Prostate gland (tissue), 2 donors: ENCODE measurements around the gene CREB3L1.

Experiments used
- POLR2AphosphoS5 ChIP-seq: sonication (generic); formaldehyde crosslinking; IDR thresholded peaks from one replicate; pipeline ENCODE4 v1.6.1; 2017; ENCODE audit warnings: antibody characterized with exemption
- TF ChIP-seq, protein P1 (sequence below), 4 experiments: fragments of 200-600 bp in 2 of 4; fragments of 450-650 bp in 2 of 4; sonication (generic) in 2 of 4; IDR thresholded peaks; 1 replicate in 3 of 4; 2 replicates in 1 of 4; pipeline ENCODE4 v1.5.1; 2016 to 2019; ENCODE audit warnings: antibody characterized with exemption in 4 of 4, mild to moderate bottlenecking in 2 of 4, moderate library complexity in 2 of 4

DNA sequence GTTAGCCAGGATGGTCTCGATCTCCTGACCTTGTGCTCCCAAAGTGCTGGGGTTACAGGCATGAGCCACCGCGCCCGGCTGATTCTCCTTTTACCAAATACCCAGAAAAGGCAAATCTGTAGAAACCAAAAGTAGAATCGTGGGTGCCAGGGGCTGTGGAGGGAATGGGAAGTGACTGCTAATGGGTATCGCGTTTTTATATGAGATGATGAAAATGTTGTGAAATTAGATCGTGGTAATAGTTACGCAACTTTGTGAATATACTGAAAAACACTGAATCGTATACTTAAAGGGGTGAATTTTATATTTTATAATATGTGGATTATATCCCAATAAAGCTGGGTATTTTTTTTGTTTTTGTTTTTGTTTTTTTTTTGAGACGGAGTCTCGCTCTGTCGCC is 48.2 kb upstream of the CREB3L1 start:
- TF ChIP-seq, protein P1, sequence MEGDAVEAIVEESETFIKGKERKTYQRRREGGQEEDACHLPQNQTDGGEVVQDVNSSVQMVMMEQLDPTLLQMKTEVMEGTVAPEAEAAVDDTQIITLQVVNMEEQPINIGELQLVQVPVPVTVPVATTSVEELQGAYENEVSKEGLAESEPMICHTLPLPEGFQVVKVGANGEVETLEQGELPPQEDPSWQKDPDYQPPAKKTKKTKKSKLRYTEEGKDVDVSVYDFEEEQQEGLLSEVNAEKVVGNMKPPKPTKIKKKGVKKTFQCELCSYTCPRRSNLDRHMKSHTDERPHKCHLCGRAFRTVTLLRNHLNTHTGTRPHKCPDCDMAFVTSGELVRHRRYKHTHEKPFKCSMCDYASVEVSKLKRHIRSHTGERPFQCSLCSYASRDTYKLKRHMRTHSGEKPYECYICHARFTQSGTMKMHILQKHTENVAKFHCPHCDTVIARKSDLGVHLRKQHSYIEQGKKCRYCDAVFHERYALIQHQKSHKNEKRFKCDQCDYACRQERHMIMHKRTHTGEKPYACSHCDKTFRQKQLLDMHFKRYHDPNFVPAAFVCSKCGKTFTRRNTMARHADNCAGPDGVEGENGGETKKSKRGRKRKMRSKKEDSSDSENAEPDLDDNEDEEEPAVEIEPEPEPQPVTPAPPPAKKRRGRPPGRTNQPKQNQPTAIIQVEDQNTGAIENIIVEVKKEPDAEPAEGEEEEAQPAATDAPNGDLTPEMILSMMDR (IDR thresholded peaks at IDR 0.05): no peak
- no peak for TF ChIP-seq POLR2AphosphoS5
